HUDEP-2 (cell line): ENCODE measurements around the gene GTPBP6.
"Not testable (repeated sequence)": the region's sequence is repeated elsewhere in the genome, so short reads cannot be mapped to it uniquely, and the experiment has no call there.

Experiments used
- DNase-seq, 76 experiments: peaks; one replicate each; lab custom pipeline; 2025; ENCODE audit not compliant: unreplicated experiment in 76 of 76; lab: John Stamatoyannopoulos, UW

Gene GTPBP6

DNA sequence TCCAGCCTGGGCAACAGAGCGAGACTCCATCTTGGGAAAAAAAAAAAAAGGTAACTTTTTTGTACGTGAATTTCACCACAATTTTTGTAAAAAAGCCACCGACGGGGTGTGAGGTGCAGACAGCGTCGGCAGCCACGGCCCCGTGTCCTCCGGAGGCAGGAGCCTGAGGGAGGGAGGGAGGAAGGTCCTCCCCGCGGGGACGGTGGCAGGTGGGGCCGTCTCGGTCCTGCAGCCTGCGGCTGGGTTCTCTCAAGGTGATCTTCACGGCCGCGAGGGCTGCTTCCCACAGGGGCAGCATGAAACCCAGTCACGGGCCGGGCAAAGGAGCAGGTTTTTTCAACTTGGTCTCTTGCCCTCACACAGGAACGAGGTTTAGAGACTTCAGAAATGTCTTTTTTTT lies 23.5 kb downstream of the GTPBP6 start:
- DNase-seq: no peak

DNA sequence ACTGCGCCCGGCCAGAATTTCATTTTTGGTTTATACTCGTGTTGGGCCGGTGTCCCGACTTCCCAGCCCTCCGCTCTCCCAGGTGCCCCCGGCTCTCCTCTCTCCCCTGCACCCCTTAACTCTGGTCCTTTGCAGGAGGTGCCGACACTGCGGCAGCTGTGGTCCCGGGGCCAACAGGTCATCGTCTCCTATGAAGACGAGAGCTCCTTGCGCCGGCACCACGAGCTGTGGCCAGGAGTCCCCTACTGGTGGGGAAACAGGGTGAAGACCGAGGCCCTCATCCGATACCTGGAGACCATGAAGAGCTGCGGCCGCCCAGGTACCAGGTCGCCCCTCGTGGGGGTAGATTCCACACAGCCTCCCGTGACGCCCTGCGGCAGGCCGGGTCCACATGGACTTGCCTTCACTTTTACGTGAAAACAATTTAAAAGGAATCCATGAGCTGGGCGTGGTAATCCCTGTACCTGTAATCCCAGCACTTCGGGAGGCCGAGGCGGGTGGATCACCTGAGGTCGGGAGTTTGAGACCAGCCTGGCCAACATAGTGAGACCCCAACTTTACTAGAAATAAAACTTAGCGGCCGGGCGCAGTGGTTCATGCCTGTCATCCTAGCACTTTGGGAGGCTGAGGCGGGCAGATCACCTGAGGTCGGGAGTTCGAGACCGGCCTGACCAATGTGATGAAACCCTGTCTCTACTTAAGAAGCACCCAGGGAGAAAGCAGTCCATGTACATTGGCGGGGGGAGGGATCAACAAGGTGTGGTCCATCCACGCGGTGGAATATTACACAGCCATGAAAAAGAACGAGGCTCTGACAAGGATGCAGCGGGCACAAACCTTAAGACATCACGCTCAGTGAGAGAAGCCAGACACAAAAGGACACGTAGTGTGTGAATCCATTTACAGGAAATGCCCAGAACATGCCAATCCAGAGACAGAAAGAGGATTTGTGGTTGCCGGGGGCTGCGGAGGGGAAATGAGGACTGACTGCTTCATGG lies 25.4 kb downstream of the GTPBP6 start:
- no peak for DNase-seq

DNA sequence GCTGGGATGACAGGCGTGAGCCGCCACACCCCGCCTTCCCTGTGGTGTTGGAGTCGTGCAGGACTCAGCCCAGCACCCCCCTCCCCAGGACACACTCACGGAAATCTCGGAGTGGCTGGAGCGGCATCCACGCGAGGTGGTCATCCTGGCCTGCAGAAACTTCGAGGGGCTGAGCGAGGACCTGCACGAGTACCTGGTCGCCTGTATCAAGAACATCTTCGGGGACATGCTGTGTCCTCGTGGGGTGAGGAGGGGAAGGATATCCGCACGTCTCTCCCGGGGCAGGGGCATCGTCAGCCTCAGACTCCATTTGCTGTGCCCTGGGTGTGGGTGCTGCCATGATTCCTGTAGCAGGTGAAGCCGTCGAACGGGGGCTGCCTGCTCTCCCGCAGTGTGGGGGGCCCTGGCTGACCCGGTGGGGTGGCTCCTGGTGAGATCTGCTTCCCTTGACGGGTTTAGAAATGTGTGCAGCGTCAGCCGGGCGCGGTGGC lies 27.1 kb downstream of the GTPBP6 start:
- no peak for DNase-seq

- no peak for DNase-seq
Observed at GRCh38 chrX:290476-291166, 28.0 kb downstream of the GTPBP6 start.

GRCh38 chrX:288561-288991 lies 30.0 kb downstream of the GTPBP6 start:
- no peak for DNase-seq

DNA sequence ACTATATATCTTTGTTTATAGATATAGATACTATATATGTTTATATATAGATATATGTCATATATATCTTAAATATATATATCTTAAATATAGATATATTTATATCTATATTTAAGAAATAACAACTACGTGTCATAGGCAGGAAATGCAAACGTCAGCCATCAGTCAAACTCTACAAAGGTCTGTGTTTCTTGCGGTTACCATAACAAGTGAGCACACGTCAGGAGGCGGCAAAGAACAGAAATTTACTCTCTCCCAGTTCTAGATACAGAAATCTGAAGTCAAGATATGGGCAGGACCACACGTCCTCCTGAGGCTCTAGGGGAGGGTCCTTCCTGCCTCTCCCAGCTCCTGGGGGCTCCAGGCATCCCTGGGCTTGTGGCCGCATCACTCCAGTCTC lies 30.9 kb downstream of the GTPBP6 start:
- no peak for DNase-seq

- DNase-seq: no peak
Observed at GRCh38 chrX:285076-285677, 33.4 kb downstream of the GTPBP6 start.

DNA sequence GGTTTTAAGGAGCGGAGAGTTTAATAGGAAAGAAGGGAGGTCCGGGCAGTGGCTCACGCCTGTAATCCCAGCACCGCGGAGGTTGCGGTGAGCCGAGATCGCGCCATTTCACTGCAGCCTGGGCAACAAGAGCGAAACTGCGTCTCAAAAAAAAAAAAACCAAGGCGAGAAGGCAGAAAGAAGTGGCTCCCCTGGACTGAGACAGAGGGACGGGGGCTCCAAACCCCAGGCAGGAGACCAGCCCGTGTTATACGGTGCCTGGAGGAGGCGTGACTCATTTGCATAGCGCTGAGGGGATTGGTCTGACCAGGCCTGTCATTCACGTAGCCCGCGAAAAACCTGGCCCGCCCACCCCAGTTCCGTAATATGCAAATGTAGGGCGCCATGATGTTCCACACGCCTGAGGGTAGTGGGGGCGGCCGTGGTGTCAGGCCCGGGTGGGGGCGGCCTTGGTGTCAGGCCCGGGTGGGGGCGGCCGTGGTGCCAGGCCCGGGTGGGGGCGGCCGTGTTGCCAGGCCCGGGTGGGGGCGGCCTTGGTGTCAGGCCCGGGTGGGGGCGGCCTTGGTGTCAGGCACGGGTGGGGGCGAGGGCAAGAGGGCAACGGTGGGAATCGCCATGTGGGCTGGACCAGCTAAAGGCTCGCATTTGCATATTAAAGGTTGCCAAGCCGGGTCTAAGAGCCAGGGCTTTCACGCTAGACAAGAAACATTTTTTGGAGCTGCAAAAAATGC lies 35.3 kb downstream of the GTPBP6 start:
- DNase-seq: no peak

DNA sequence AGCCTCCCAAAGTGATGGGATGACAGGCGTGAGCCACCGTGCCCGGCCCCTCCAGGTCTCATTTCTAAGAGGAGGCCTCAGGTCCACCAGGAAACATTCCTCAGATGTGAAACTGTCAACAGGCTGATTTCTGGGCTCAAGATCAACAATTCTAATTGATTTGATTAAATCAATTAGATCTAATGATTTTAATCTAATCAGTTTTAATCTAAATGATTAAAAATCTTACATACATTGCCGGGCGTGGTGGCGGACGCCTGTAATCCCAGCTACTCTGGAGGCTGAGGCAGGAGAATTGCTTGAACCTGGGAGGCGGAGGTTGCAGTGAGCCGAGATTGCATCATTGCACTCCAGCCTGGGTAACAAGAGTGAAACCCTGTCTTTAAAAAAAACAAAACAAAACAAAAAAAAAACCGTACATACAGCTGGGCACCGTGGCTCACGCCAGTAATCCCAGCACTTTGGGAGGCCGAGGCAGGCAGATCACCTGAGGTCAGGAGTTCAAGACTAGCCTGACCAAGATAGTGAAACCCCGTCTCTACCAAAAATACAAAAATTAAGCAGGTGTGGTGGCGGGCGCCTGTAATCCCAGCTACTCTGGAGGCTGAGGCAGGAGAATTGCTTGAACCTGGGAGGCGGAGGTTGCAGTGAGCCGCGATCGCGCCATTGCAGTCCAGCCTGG lies 36.5 kb downstream of the GTPBP6 start:
- not testable (repeated sequence) for DNase-seq

DNA sequence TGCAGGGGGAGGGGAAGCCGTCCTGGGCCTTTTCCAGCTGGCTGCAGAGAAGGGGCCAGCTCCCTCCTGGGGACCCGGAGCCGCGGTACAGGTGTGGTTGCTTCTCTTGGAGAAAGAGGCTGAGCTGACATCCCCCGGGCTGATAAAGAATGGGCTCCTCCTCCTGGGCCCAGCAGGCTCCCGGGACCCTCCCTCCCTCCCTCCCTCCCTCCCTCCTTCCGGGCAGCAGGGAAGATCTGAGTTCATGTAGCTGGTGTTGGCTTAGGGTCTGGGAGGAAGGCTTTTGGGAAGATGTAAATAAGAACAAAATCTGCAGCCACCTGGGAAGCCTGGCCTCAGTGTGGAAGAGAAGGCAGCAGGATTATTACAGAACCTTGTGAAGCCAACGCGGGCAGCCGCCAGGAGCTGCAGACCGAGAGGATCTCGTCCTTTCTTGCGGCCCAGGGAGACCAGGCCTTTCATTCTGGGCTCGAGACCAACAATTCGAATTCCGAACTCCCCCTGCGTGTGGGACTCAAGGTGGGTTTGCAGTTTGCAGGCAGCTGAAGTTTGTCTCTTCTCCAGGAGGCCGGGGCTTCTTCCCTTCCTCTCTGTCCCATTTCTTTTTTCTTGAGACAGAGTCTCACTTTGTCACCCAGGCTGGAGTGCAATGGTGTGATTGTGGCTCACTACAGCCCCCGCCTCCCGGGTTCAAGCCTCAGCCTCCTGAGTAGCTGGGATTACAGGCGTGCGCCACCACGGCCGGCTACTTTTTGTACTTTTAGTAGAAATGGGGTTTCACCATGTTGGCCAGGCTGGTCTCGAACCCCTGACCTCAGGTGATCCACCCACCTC lies 37.2 kb downstream of the GTPBP6 start, which contains the start of gene PLCXD1:
Gene PLCXD1, plus strand, starts transcription at position 216 of the 834 bp plus-strand sequence. CDS start 2,807 bp downstream, outside the sequence.
- no peak for DNase-seq

- not testable (repeated sequence) for DNase-seq
Observed at GRCh38 chrX:280722-281121, 37.9 kb downstream of the GTPBP6 start.

DNA sequence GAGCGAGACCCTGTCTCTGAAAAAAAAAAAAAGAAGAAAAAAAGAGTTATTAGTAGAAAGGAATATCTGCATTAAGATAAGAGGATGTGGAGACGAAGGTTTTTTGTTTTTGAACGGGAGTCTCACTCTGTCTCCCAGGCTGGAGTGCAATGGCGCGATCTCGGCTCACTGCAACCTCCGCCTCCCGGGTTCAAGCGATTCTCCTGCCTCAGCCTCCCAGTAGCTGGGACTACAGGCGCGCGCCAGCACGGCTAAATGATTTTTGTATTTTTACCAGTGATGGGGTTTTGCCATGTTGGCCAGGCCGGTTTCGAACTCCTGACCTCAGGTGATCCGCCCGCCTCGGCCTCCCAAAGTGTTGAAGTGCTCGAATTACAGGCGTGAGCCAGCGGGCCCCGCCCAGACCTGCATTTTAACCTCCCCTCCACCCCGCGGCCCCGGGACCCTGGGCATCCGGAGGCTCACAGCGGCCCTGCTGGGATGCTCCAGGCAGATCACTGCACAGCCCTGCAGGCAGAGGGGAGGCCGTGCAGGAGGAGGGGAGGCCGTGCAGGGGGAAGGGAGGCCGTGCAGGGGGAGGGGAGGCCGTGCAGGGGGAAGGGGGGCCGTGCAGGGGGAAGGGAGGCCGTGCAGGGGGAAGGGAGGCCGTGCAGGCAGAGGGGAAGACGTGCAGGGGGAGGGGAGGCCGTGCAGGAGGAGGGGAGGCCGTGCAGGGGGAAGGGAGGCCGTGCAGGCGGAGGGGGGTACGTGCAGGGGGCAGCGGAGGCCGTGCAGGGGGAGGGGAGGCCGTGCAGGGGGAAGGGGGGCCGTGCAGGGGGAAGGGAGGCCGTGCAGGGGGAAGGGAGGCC lies 38.6 kb downstream of the GTPBP6 start:
- not testable (repeated sequence) for DNase-seq

GRCh38 chrX:276581-277201 lies 41.9 kb downstream of the GTPBP6 start:
- DNase-seq: no peak

GRCh38 chrX:275967-276580 lies 42.5 kb downstream of the GTPBP6 start:
- DNase-seq: no peak

DNA sequence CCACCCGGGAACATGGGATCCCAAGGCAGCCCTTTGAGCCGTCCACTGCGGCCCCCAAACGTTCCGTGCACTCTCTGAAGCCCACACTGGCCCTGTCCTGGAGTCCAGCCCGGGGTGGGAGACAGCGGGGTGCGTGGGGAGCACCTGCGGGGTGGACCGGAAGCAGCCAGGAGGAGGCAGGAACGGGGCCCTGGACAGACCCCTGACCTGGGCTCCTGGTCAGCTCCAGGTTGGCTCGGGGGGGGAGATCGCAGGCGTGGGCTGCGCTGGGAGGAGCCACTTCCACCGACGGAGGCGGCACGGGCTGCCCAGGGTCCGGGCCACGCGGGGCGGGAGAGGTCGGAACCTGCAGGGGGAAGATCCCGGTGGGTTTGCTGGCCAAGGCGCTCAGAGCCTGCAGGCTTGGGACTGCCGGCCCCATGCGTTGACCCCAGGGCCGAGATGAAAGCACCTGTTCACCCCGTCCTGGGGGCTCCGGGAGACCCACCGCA lies 43.1 kb downstream of the GTPBP6 start:
- no peak for DNase-seq

- no peak for DNase-seq
Observed at GRCh38 chrX:274904-275475, 43.6 kb downstream of the GTPBP6 start.
